AG10803 (cell line): ENCODE data around the gene SERPINB6.
"Not testable (repeated sequence)": the region's sequence is repeated elsewhere in the genome, so short reads cannot be mapped to it uniquely, and the experiment has no call there.

Experiments used
- DNase-seq: peaks from one replicate; pipeline ENCODE4 v3.0.0; 2010; ENCODE audit warnings: low read depth
- H3K4me3 ChIP-seq: 2 replicates; pipeline ENCODE4 v1.5.1; 2011; ENCODE audit warnings: mild to moderate bottlenecking, low read length, control low read depth
- CTCF ChIP-seq: conservative IDR thresholded peaks from 2 replicates; pipeline ENCODE4 v1.5.1; 2011; ENCODE audit warnings: mild to moderate bottlenecking, low read length, control low read depth, inconsistent platforms

SERPINB6 gene

GRCh38 chr6:2948228-2949025 lies 22.9 kb downstream of the SERPINB6 start:
- H3K4me3 ChIP-seq, result no peak overlapping the region
- DNase-seq, result no peak
- no peak for TF ChIP-seq CTCF

- TF ChIP-seq CTCF, result no peak
- no peak for DNase-seq
- no peak overlapping the region for H3K4me3 ChIP-seq
Observed at GRCh38 chr6:2947445-2947844, 23.9 kb downstream of the SERPINB6 start.

- no peak for DNase-seq
- no peak overlapping the region for H3K4me3 ChIP-seq
- TF ChIP-seq CTCF, result no peak
Observed at GRCh38 chr6:2945153-2945452, 26.3 kb downstream of the SERPINB6 start.

- no peak overlapping the region for H3K4me3 ChIP-seq
- TF ChIP-seq CTCF, result no peak
- peak; percentile 34 for DNase-seq
Observed at GRCh38 chr6:2944405-2945152, 26.8 kb downstream of the SERPINB6 start.

- no peak for TF ChIP-seq CTCF
- DNase-seq, result no peak
- no peak overlapping the region for H3K4me3 ChIP-seq
Observed at GRCh38 chr6:2943564-2943955, 27.8 kb downstream of the SERPINB6 start.

- no peak for TF ChIP-seq CTCF
- no peak overlapping the region for H3K4me3 ChIP-seq
- DNase-seq, result no peak
Observed at GRCh38 chr6:2942914-2943563, 28.3 kb downstream of the SERPINB6 start.

- not testable (repeated sequence) for H3K4me3 ChIP-seq
Observed at GRCh38 chr6:2942116-2942515, 29.3 kb downstream of the SERPINB6 start.

More at GRCh38 chr6:2942116-2942515, 29.3 kb downstream of the SERPINB6 start:
- not testable (repeated sequence) for DNase-seq
